ENCODE data around the gene OTUD1. TPM values are rescaled to one million over a fixed set of nuclear protein-coding genes. Genes with fewer than 3 reads are reported as not detected.
"Not testable (repeated sequence)": the region's sequence is repeated elsewhere in the genome, so short reads cannot be mapped to it uniquely, and the experiment has no call there.

Gene OTUD1, protein sequence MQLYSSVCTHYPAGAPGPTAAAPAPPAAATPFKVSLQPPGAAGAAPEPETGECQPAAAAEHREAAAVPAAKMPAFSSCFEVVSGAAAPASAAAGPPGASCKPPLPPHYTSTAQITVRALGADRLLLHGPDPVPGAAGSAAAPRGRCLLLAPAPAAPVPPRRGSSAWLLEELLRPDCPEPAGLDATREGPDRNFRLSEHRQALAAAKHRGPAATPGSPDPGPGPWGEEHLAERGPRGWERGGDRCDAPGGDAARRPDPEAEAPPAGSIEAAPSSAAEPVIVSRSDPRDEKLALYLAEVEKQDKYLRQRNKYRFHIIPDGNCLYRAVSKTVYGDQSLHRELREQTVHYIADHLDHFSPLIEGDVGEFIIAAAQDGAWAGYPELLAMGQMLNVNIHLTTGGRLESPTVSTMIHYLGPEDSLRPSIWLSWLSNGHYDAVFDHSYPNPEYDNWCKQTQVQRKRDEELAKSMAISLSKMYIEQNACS
- 66.3 and 69.0 TPM in 2 replicates for total RNA-seq
- total RNA-seq (2013) = 63.5 TPM
- 92.8 and 94.2 TPM in 2 replicates for polyA plus RNA-seq
- 112 and 217 TPM in 2 replicates for polyA minus RNA-seq

- ChIA-PET CTCF (interaction anchor here (0.9 to 1.9 kb wide), 2 partner anchors 10 to 12 kb away, joined by 3 to 5 read pairs; no protein-coding TSS in a partner anchor), POLR2A (interaction anchor here (0.7 to 3.4 kb wide), 4 partner anchors 10 to 1435 kb away, joined by 3 to 24 read pairs (median 5); partner anchors contain the start of gene DNAJC1)
- intact Hi-C loops (cut with micrococcal nuclease) = loop anchor here (5.0 to 10.0 kb wide), 4 partner anchors 94 to 1286 kb away; partner anchors contain the start of genes ARHGAP21, BMI1 and C10orf67
- Histone ChIP-seq H3K4me2 (replicated peaks; ENCODE audit: low read depth, low read length, poor library complexity, severe bottlenecking) (peak within 1 kb of the TSS; percentile 91), H3K4me1 (ENCODE audit: control insufficient read depth in 2 of 2, insufficient read depth in 2 of 2, low read length in 2 of 2) (peaks cover 30 to 40% of the 10 kb centered on the region in 2 donors), H3K36me3 (replicated peaks in 1 of 2; ENCODE audit: control extremely low read depth in 1 of 2, control insufficient read depth in 1 of 2, extremely low read depth in 1 of 2, insufficient read depth in 2 of 2, low read length in 1 of 2) (peaks cover 4 to 8% of the 10 kb centered on the region in 2 experiments), H4K20me1 (ENCODE audit: control insufficient read depth, insufficient read depth, low read length, poor library complexity, severe bottlenecking) (peaks cover 37% of the 10 kb centered on the region), H3K9ac (ENCODE audit: low read length) (peak within 1 kb of the TSS; percentile 92), H3K27ac (ENCODE audit: low read length in 2 of 2) (peak within 1 kb of the TSS; percentile 83 to 92), H3K4me3 (ENCODE audit: control extremely low read depth in 1 of 5, extremely low read depth in 1 of 5, insufficient read depth in 1 of 5, low read depth in 2 of 5, low read length in 4 of 5) (peak within 1 kb of the TSS; percentile 70 to 93 (median 87)), H3K27me3 (replicated peaks in 1 of 4; ENCODE audit: control extremely low read depth in 1 of 4, control insufficient read depth in 3 of 4, insufficient read depth in 4 of 4, low read length in 3 of 4) (no peaks in the 10 kb centered on the region), H2AFZ (ENCODE audit: insufficient read depth, low read depth, low read length, poor library complexity, severe bottlenecking) (peak within 1 kb of the TSS; percentile 86), H3K9me3 (ENCODE audit: control extremely low read depth in 1 of 3, control insufficient read depth in 2 of 3, insufficient read depth in 1 of 3, low read length in 2 of 3) (no peaks in the 10 kb centered on the region), H3K79me2 (ENCODE audit: control insufficient read depth, insufficient read depth, low read length) (peaks cover 40% of the 10 kb centered on the region)
- Mint-ChIP-seq H3K9me3 (ENCODE audit: insufficient read depth) (no peaks in the 10 kb centered on the region), H3K27ac (peak within 1 kb of the TSS; percentile 96), H3K4me1 (peaks cover 49% of the 10 kb centered on the region), H3K4me3 (peak within 1 kb of the TSS; percentile 98), H3K27me3 (no peaks in the 10 kb centered on the region)
- WGBS (ENCODE audit: insufficient coverage) = under 1% methylated on average over 115 of the region's 115 CpGs
- ATAC-seq (ENCODE audit: low read depth) = peak; percentile 80
- DNase-seq = peak; percentile 98
- no peak for TF ChIP-seq EZH2 (IDR thresholded peaks at IDR 0.05; ENCODE audit: borderline replicate concordance, insufficient read depth, low read depth, low read length, poor library complexity, severe bottlenecking)
- TF ChIP-seq, protein P1, sequence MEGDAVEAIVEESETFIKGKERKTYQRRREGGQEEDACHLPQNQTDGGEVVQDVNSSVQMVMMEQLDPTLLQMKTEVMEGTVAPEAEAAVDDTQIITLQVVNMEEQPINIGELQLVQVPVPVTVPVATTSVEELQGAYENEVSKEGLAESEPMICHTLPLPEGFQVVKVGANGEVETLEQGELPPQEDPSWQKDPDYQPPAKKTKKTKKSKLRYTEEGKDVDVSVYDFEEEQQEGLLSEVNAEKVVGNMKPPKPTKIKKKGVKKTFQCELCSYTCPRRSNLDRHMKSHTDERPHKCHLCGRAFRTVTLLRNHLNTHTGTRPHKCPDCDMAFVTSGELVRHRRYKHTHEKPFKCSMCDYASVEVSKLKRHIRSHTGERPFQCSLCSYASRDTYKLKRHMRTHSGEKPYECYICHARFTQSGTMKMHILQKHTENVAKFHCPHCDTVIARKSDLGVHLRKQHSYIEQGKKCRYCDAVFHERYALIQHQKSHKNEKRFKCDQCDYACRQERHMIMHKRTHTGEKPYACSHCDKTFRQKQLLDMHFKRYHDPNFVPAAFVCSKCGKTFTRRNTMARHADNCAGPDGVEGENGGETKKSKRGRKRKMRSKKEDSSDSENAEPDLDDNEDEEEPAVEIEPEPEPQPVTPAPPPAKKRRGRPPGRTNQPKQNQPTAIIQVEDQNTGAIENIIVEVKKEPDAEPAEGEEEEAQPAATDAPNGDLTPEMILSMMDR (IDR thresholded peaks at IDR 0.05) = no peak
Measured at GRCh38 chr10:23438547-23439451, at the start of gene OTUD1. OTUD1 (plus strand) TSS chr10:23439075; CDS start chr10:23439458, 383 bp downstream.

- H3K4me1 Mint-ChIP-seq; H3K9me3 ChIP-seq (ENCODE audit: control extremely low read depth in 1 of 3, control insufficient read depth in 2 of 3, insufficient read depth in 1 of 3, low read length in 2 of 3); H2AFZ ChIP-seq (ENCODE audit: insufficient read depth, low read depth, low read length, poor library complexity, severe bottlenecking); H3K27ac ChIP-seq (ENCODE audit: low read length in 2 of 2); H4K20me1 ChIP-seq (ENCODE audit: control insufficient read depth, insufficient read depth, low read length, poor library complexity, severe bottlenecking); H3K27me3 Mint-ChIP-seq; H3K27ac Mint-ChIP-seq; H3K4me3 Mint-ChIP-seq; POLR2A ChIA-PET; DNase-seq; H3K79me2 ChIP-seq (ENCODE audit: control insufficient read depth, insufficient read depth, low read length); H3K36me3 ChIP-seq (replicated peaks in 1 of 2; ENCODE audit: control extremely low read depth in 1 of 2, control insufficient read depth in 1 of 2, extremely low read depth in 1 of 2, insufficient read depth in 2 of 2, low read length in 1 of 2); CTCF ChIA-PET; H3K9me3 Mint-ChIP-seq (ENCODE audit: insufficient read depth); H3K27me3 ChIP-seq (replicated peaks in 1 of 4; ENCODE audit: control extremely low read depth in 1 of 4, control insufficient read depth in 3 of 4, insufficient read depth in 4 of 4, low read length in 3 of 4); H3K4me1 ChIP-seq (ENCODE audit: control insufficient read depth in 2 of 2, insufficient read depth in 2 of 2, low read length in 2 of 2); H3K9ac ChIP-seq (ENCODE audit: low read length); H3K4me3 ChIP-seq (ENCODE audit: control extremely low read depth in 1 of 5, extremely low read depth in 1 of 5, insufficient read depth in 1 of 5, low read depth in 2 of 5, low read length in 4 of 5); intact Hi-C loops (cut with micrococcal nuclease); ATAC-seq (ENCODE audit: low read depth); H3K4me2 ChIP-seq (replicated peaks; ENCODE audit: low read depth, low read length, poor library complexity, severe bottlenecking): not testable (repeated sequence)
- WGBS (ENCODE audit: insufficient coverage) = 100% methylated on average over 8 of the region's 10 CpGs
Measured at GRCh38 chr10:23390408-23390807, 48.5 kb upstream of the OTUD1 start.
